Gastrocnemius medialis (tissue), 4 donors: Measurements from ENCODE around the gene CCDC68. TPM values are rescaled to one million over a fixed set of nuclear protein-coding genes. Genes with fewer than 3 reads are reported as not detected.
"Not testable (repeated sequence)": the region's sequence is repeated elsewhere in the genome, so short reads cannot be mapped to it uniquely, and the experiment has no call there.

ENCODE experiments used
- ATAC-seq, 2 donors: fragments of 150-250 bp; one replicate each; pipeline ENCODE4 v1.9.1; 2016
- DNase-seq, 2 donors: peaks; one replicate each; pipeline ENCODE4 v3.0.0-alpha.2; 2019
- H3K27ac ChIP-seq, 4 donors: fragments of 200-600 bp; sonication (generic); 1 replicate in 1 of 4; 2 replicates in 3 of 4; pipeline ENCODE4 v1.5.1; 2016 to 2018; ENCODE audit warnings: mild to moderate bottlenecking in 2 of 4, moderate library complexity in 1 of 4
- H3K27me3 ChIP-seq, 3 donors: fragments of 200-600 bp; sonication (generic) in 2 of 3; 1 replicate in 1 of 3; 2 replicates in 2 of 3; pipeline versions ENCODE4 v1.5.1 to v1.6.0; 2016 to 2019; ENCODE audit warnings: mild to moderate bottlenecking in 1 of 3, moderate library complexity in 1 of 3
- H3K36me3 ChIP-seq, 2 donors: fragments of 200-600 bp; sonication (generic) in 1 of 2; one replicate each; pipeline ENCODE4 v1.5.1; 2017 to 2018
- H3K4me1 ChIP-seq, 2 donors: fragments of 200-600 bp; sonication (generic) in 1 of 2; one replicate each; pipeline ENCODE4 v1.5.1; 2016 to 2017; ENCODE audit warnings: mild to moderate bottlenecking in 2 of 2
- H3K4me3 ChIP-seq, 4 donors: fragments of 200-600 bp; sonication (generic) in 3 of 4; 1 replicate in 1 of 4; 2 replicates in 3 of 4; pipeline ENCODE4 v1.5.1; 2016 to 2019; ENCODE audit warnings: mild to moderate bottlenecking in 2 of 4
- H3K9me3 ChIP-seq, 3 donors: fragments of 200-600 bp; sonication (generic) in 2 of 3; 1 replicate in 1 of 3; 2 replicates in 2 of 3; pipeline ENCODE4 v1.5.1; 2016 to 2019
- POLR2A ChIP-seq, 2 donors: fragments of 450-650 bp; IDR thresholded peaks; one replicate each; pipeline ENCODE4 v1.6.1; 2017; ENCODE audit warnings: antibody characterized with exemption in 2 of 2, mild to moderate bottlenecking in 2 of 2, moderate library complexity in 2 of 2
- in situ Hi-C, 4 donors: fragments of 200-750 bp; cut with MboI; loops; one replicate each; pipeline versions ENCODE4 v1.15.0 to v1.8.0; 2017; ENCODE audit warnings: low sequenced_read_pairs in 4 of 4
- intact Hi-C: fragments of 100-400 bp; cut with DNase I; formaldehyde crosslinking; loops from one replicate; pipeline ENCODE4 v1.15.1; 2023; ENCODE audit warnings: low total_unique reads
- total RNA-seq, 4 donors: library from RNA; depleted of rRNA; stranded (reverse); fragments of >200 nt; gene quantifications; one replicate each; pipeline versions ENCODE4 v1.1.0 to v1.2.3, GENCODE V29; 2016
- TF ChIP-seq, protein P1 (sequence below), 5 experiments: fragments of 450-650 bp in 3 of 5; fragments of 200-600 bp in 2 of 5; sonication (generic) in 2 of 5; IDR thresholded peaks in 4 of 5; conservative IDR thresholded peaks in 1 of 5; 1 replicate in 4 of 5; 2 replicates in 1 of 5; pipeline ENCODE4 v1.5.1; 2016 to 2019; ENCODE audit warnings: antibody characterized with exemption in 5 of 5, mild to moderate bottlenecking in 3 of 5, moderate library complexity in 3 of 5

The CCDC68 gene
- total RNA-seq, 4 donors from 2014 or later = 2.4 to 6.0 (median 4.5) TPM

DNA sequence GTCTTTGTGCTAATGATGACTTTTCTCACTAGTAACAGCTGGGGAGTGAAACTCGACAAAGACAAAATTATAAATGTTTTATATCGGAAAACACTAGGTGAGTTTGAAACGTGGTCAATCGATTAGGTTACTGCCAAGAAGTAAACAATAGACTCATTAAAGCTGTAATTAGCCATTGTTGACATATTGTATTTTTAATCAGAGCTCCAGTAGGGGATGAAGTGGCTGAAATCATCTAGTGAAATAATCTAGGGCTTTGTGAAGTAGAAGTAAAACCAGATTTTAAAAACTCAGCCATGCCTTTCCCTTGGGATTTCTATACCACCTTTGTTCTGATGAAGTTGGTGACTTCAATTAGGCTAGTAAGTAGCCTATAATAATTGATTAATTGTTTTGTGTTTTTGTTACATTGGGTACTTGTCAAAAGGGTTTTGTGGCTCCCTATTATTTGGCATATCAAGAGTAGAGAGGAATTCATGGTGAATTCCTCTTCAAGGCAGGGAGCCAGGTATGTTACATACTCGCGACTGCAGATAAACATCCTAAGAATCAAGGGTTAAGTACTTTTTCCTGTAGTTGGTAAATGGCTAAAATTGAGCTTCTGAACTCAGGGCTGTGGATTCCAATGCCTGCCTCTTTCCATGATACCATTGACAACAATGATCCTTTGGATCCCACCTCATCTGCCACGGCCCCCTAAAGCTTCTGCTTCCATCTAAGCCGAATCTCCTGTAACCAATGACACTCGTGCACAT lies 99.4 kb downstream of the CCDC68 start:
- intact Hi-C loops (no loop called here), in situ Hi-C loops (loop anchor here in 1 of 4 donors (25.0 kb wide), 1 partner anchor 102 kb away; the partner anchor contains the start of gene CCDC68)
- H3K9me3 ChIP-seq = no peaks in the 10 kb centered on the region
- TF ChIP-seq, protein P1, sequence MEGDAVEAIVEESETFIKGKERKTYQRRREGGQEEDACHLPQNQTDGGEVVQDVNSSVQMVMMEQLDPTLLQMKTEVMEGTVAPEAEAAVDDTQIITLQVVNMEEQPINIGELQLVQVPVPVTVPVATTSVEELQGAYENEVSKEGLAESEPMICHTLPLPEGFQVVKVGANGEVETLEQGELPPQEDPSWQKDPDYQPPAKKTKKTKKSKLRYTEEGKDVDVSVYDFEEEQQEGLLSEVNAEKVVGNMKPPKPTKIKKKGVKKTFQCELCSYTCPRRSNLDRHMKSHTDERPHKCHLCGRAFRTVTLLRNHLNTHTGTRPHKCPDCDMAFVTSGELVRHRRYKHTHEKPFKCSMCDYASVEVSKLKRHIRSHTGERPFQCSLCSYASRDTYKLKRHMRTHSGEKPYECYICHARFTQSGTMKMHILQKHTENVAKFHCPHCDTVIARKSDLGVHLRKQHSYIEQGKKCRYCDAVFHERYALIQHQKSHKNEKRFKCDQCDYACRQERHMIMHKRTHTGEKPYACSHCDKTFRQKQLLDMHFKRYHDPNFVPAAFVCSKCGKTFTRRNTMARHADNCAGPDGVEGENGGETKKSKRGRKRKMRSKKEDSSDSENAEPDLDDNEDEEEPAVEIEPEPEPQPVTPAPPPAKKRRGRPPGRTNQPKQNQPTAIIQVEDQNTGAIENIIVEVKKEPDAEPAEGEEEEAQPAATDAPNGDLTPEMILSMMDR (IDR thresholded peaks at IDR 0.05 in 4 of 5, conservative IDR thresholded peaks at IDR 0.05 in 1 of 5) = no peak
- no peak for TF ChIP-seq POLR2A (IDR thresholded peaks at IDR 0.05)
- no peak for DNase-seq
- no peak overlapping the region for H3K4me3 ChIP-seq
- no peaks in the 10 kb centered on the region for H3K4me1 ChIP-seq
- no peaks in the 10 kb centered on the region for H3K36me3 ChIP-seq
- H3K27me3 ChIP-seq = no peaks in the 10 kb centered on the region
- ATAC-seq = no peak
- H3K27ac ChIP-seq = no peak overlapping the region

DNA sequence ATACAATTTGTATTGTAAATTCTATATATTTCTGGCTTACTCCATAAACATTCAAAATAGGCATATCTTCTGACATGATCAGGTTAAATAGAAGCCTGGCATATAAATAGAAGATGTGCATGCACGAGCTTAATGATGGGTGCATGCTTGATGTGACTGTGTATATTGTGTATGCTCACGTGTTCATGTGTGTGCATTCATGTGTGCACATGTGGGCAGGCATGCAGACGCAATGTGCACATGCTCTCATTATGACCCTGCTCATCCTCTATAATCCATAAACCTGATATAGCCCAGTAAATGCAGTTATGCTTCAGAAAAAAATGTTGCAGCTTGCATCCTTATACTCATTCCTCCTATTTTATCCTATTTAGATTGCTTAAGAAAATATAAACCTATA lies 101.8 kb downstream of the CCDC68 start:
- no peaks in the 10 kb centered on the region for H3K27me3 ChIP-seq
- H3K27ac ChIP-seq = no peak overlapping the region
- H3K4me1 ChIP-seq = no peaks in the 10 kb centered on the region
- DNase-seq (no peak), ATAC-seq (no peak)
- no peaks in the 10 kb centered on the region for H3K36me3 ChIP-seq
- H3K9me3 ChIP-seq = no peaks in the 10 kb centered on the region
- in situ Hi-C loops (loop anchor here in 1 of 4 donors (25.0 kb wide), 1 partner anchor 105 kb away; the partner anchor contains the start of gene CCDC68), intact Hi-C loops (no loop called here)
- no peak overlapping the region for H3K4me3 ChIP-seq
- TF ChIP-seq, protein P1 (IDR thresholded peaks at IDR 0.05 in 4 of 5, conservative IDR thresholded peaks at IDR 0.05 in 1 of 5) = no peak

DNA sequence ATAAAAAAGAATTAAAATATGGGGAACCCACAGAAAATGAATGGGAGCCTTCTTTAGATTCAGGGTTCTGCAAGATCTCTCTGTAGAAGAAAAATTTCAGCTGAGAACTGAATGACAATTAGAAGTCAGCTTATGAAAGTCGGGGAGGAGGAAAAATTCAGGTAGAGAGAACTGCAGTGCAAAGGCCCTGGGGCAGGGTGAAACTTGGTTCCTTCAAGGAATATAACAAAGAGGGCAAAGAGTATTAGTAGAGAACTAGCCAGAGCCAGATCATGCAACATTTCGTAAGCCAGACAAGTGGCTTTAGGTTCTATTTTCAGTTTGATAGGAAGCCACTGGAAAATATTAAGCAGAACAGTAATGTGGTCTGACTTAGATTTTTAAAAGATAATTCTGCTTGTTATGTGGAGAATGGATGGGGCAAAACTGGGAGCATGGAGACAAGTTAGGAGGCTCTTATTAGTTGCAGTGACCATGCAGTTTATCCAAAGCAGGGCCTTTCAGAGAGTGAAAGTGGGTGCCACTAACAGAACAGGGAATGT lies 103.1 kb downstream of the CCDC68 start:
- no peak overlapping the region for H3K27ac ChIP-seq
- in situ Hi-C loops = loop anchor here in 1 of 4 donors (25.0 kb wide), 1 partner anchor 106 kb away; the partner anchor contains the start of gene CCDC68
- no peak overlapping the region for H3K4me3 ChIP-seq
- intact Hi-C loops = no loop called here
- ATAC-seq = no peak
- H3K27me3 ChIP-seq = no peaks in the 10 kb centered on the region
- H3K4me1 ChIP-seq = no peaks in the 10 kb centered on the region
- no peak for TF ChIP-seq POLR2A (IDR thresholded peaks at IDR 0.05)
- TF ChIP-seq, protein P1 (IDR thresholded peaks at IDR 0.05 in 4 of 5, conservative IDR thresholded peaks at IDR 0.05 in 1 of 5) = no peak
- H3K9me3 ChIP-seq = no peaks in the 10 kb centered on the region
- DNase-seq = no peak
- no peaks in the 10 kb centered on the region for H3K36me3 ChIP-seq

DNA sequence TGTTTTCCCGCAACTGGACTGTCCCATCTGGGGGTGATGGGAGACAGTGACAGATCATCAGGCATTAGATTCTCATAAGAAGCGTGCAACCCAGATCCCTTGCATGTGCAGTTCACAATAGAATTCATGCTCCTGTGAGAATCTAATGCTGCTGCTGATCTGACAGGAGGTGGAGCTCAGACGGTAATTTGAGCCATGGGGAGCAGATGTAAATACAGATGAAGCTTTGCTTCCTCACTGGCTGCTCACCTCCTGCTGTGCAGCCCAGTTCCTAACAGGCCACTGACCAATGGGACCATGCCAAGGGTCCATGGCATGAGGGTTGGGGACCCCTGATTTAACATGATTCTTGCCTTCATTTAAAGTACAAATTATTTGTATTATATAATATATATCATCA lies 104.2 kb downstream of the CCDC68 start:
- H3K27me3 ChIP-seq, H3K36me3 ChIP-seq, ATAC-seq, DNase-seq, H3K27ac ChIP-seq, intact Hi-C loops, H3K4me1 ChIP-seq, H3K9me3 ChIP-seq, H3K4me3 ChIP-seq: not testable (repeated sequence)
- in situ Hi-C loops = loop anchor here in 1 of 4 donors (25.0 kb wide), 1 partner anchor 107 kb away; the partner anchor contains the start of gene CCDC68
